Measurements from ENCODE around the gene SOCS2.
"Not testable (repeated sequence)": the region's sequence is repeated elsewhere in the genome, so short reads cannot be mapped to it uniquely, and the experiment has no call there.

Gene SOCS2

GRCh38 chr12:93595351-93595750 lies 22.9 kb downstream of the SOCS2 start:
- no peak for DNase-seq

- DNase-seq = no peak
Measured at GRCh38 chr12:93597608-93598007, 25.1 kb downstream of the SOCS2 start.

- DNase-seq = no peak
Measured at GRCh38 chr12:93599192-93599591, 26.7 kb downstream of the SOCS2 start.

- DNase-seq = no peak
Measured at GRCh38 chr12:93601591-93601990, 29.1 kb downstream of the SOCS2 start.

GRCh38 chr12:93602897-93603668 lies 30.6 kb downstream of the SOCS2 start:
- no peak for DNase-seq

- DNase-seq = no peak
Measured at GRCh38 chr12:93603762-93604161, 31.3 kb downstream of the SOCS2 start.

- DNase-seq = no peak
Measured at GRCh38 chr12:93608313-93608712, 35.8 kb downstream of the SOCS2 start.

- DNase-seq = no peak
Measured at GRCh38 chr12:93609281-93610192, 37.1 kb downstream of the SOCS2 start.

- no peak for DNase-seq
Measured at GRCh38 chr12:93612776-93613175, 40.3 kb downstream of the SOCS2 start.

GRCh38 chr12:93614917-93615596 lies 42.6 kb downstream of the SOCS2 start:
- DNase-seq = no peak

GRCh38 chr12:93616584-93617101 lies 44.2 kb downstream of the SOCS2 start:
- no peak for DNase-seq

- no peak for DNase-seq
Measured at GRCh38 chr12:93618891-93619410, 46.5 kb downstream of the SOCS2 start.

- no peak for DNase-seq
Measured at GRCh38 chr12:93621986-93622385, 49.5 kb downstream of the SOCS2 start.

- DNase-seq = no peak
Measured at GRCh38 chr12:93622485-93622884, 50.0 kb downstream of the SOCS2 start.

GRCh38 chr12:93624595-93625294 lies 52.3 kb downstream of the SOCS2 start:
- DNase-seq = peak; percentile 10

GRCh38 chr12:93625295-93625645 lies 52.8 kb downstream of the SOCS2 start:
- not testable (repeated sequence) for DNase-seq

GRCh38 chr12:93626160-93626559 lies 53.7 kb downstream of the SOCS2 start:
- DNase-seq = no peak

Measured in activated CD4-positive, alpha-beta T cell treated with anti-CD3 and anti-CD28 coated beads, Interleukin-2, amount 50 U/mL, for 16 hours (primary cell).